GM23338 (cell line): Measurements from ENCODE around the gene LARGE1. TPM values are rescaled to one million over a fixed set of nuclear protein-coding genes. Genes with fewer than 3 reads are reported as not detected.

Experiments used
- ATAC-seq: fragments of 200-7000 bp; cut with Tn5 transposase; 3 replicates; pipeline ENCODE4 v1.9.1; 2020
- DNase-seq: peaks from one replicate; pipeline ENCODE4 v3.0.0-alpha.2; 2015; ENCODE audit warnings: low spot score
- H2AFZ ChIP-seq: fragments of 200-600 bp; sonication (generic); 2 replicates; pipeline ENCODE4 v1.8.0; 2016; ENCODE audit warnings: antibody characterized with exemption, mild to moderate bottlenecking, moderate library complexity
- H3F3A ChIP-seq: fragments of 200-600 bp; sonication (generic); replicated peaks from 2 replicates; pipeline ENCODE4 v1.8.0; 2017; ENCODE audit warnings: antibody characterized with exemption, mixed run types, low read depth
- H3K27ac ChIP-seq: fragments of 200-600 bp; sonication (generic); 2 replicates; pipeline ENCODE4 v1.6.1; 2016; ENCODE audit warnings: low read depth
- H3K27me3 ChIP-seq: fragments of 200-600 bp; sonication (generic); 2 replicates; pipeline ENCODE4 v1.8.0; 2016; ENCODE audit warnings: mild to moderate bottlenecking, mixed run types, moderate library complexity; ENCODE audit not compliant: insufficient read depth
- H3K36me3 ChIP-seq: fragments of 200-600 bp; sonication (generic); 2 replicates; pipeline ENCODE4 v1.8.0; 2016; ENCODE audit warnings: mild to moderate bottlenecking; ENCODE audit not compliant: insufficient read depth
- H3K4me1 ChIP-seq: fragments of 200-600 bp; sonication (generic); 2 replicates; pipeline ENCODE4 v1.8.0; 2016; ENCODE audit warnings: mild to moderate bottlenecking, moderate library complexity; ENCODE audit not compliant: insufficient read depth
- H3K4me2 ChIP-seq: fragments of 200-600 bp; sonication (generic); 2 replicates; pipeline ENCODE4 v1.7.1; 2017; ENCODE audit warnings: mixed run types
- H3K4me3 ChIP-seq: fragments of 200-600 bp; sonication (generic); 2 replicates; pipeline ENCODE4 v1.6.1; 2016; ENCODE audit warnings: mixed run types
- H3K79me2 ChIP-seq: fragments of 200-600 bp; sonication (generic); replicated peaks from 2 replicates; pipeline ENCODE4 v1.8.0; 2017; ENCODE audit warnings: mild to moderate bottlenecking; ENCODE audit not compliant: insufficient read depth
- H3K9me2 ChIP-seq: fragments of 200-600 bp; sonication (generic); 2 replicates; pipeline ENCODE4 v1.8.0; 2017; ENCODE audit not compliant: insufficient read depth
- H4K20me1 ChIP-seq: fragments of 200-600 bp; sonication (generic); replicated peaks from 2 replicates; pipeline ENCODE4 v1.8.0; 2017; ENCODE audit warnings: mild to moderate bottlenecking; ENCODE audit not compliant: insufficient read depth
- H3K27ac Mint-ChIP-seq: 2 replicates; pipeline ENCODE4 v1.8.0; 2020; ENCODE audit warnings: inconsistent platforms, mild to moderate bottlenecking, moderate library complexity, mixed read lengths
- H3K27me3 Mint-ChIP-seq: 3 replicates; pipeline ENCODE4 v1.8.0; 2022; ENCODE audit warnings: low read depth, mild to moderate bottlenecking, moderate library complexity, mixed read lengths, inconsistent platforms; ENCODE audit not compliant: insufficient read depth, poor library complexity
- H3K36me3 Mint-ChIP-seq: 3 replicates; pipeline ENCODE4 v1.8.0; 2021; ENCODE audit warnings: low read depth, mild to moderate bottlenecking, inconsistent platforms, moderate library complexity, mixed read lengths
- H3K4me1 Mint-ChIP-seq: 3 replicates; pipeline ENCODE4 v1.8.0; 2020; ENCODE audit warnings: mild to moderate bottlenecking, inconsistent platforms, mixed read lengths
- H3K4me3 Mint-ChIP-seq: 3 replicates; pipeline ENCODE4 v1.8.0; 2021; ENCODE audit warnings: moderate library complexity, mild to moderate bottlenecking, inconsistent platforms, mixed read lengths
- H3K9me3 Mint-ChIP-seq: 3 replicates; pipeline ENCODE4 v1.8.0; 2020; ENCODE audit warnings: moderate library complexity, mild to moderate bottlenecking, inconsistent platforms, mixed read lengths
- ETS1 ChIP-seq: IDR thresholded peaks from 2 replicates; pipeline ENCODE4 v1.6.1; 2016; ENCODE audit warnings: antibody characterized with exemption
- EZH2 ChIP-seq: fragments of 200-600 bp; sonication (generic); IDR thresholded peaks from one replicate; pipeline ENCODE4 v1.8.0; 2017; ENCODE audit warnings: antibody characterized with exemption, mild to moderate bottlenecking, low read depth; ENCODE audit not compliant: unreplicated experiment
- EZH2phosphoT487 ChIP-seq: fragments of 200-600 bp; sonication (generic); IDR thresholded peaks from one replicate; pipeline ENCODE4 v1.8.1; 2018; ENCODE audit warnings: antibody characterized with exemption; ENCODE audit not compliant: unreplicated experiment
- JUNB ChIP-seq: IDR thresholded peaks from one replicate; pipeline ENCODE4 v1.6.1; 2016; ENCODE audit warnings: antibody characterized with exemption; ENCODE audit not compliant: unreplicated experiment
- REST ChIP-seq: IDR thresholded peaks from one replicate; pipeline ENCODE4 v1.6.1; 2018; ENCODE audit warnings: antibody characterized with exemption; ENCODE audit not compliant: unreplicated experiment
- STAT1 ChIP-seq: IDR thresholded peaks from one replicate; pipeline ENCODE4 v1.6.1; 2016; ENCODE audit warnings: antibody characterized with exemption; ENCODE audit not compliant: unreplicated experiment
- ZNF114 ChIP-seq: fragments of 250-450 bp; sonication (Bioruptor Pico); IDR thresholded peaks from 2 replicates; pipeline ENCODE4 v1.5.0; 2020; ENCODE audit warnings: mild to moderate bottlenecking, moderate library complexity
- ZNF462 ChIP-seq: fragments of 250-450 bp; sonication (Bioruptor Pico); IDR thresholded peaks from 2 replicates; pipeline ENCODE4 v1.5.0; 2020; ENCODE audit warnings: mild to moderate bottlenecking, moderate library complexity
- polyA plus RNA-seq: library from polyadenylated mRNA; unstranded; fragments of >200 nt; fragmentation: Nextera tagmentation; extraction: Ambion mirVana; gene quantifications from 2 replicates; pipeline ENCODE4 v1.2.1, GENCODE V29; 2016
- total RNA-seq: library from RNA; depleted of rRNA; stranded (reverse); fragments of >200 nt; shearing (Covaris generic); gene quantifications from 2 replicates; pipeline ENCODE4 v1.2.3, GENCODE V29; 2014

LARGE1 gene
- total and polyA plus RNA-seq, 2 experiments from 2014 or later: 12.8 to 75.6 TPM

- Histone ChIP-seq H3K9me2 (no peaks in the 10 kb centered on the region), H3K4me2 (no peak overlapping the region), H3K36me3 (no peaks in the 10 kb centered on the region; the same call in 1 of the 2 replicates), H2AFZ (no peak overlapping the region), H3F3A (no peaks in the 10 kb centered on the region), H4K20me1 (no peaks in the 10 kb centered on the region), H3K4me1 (no peaks in the 10 kb centered on the region), H3K4me3 (no peak overlapping the region), H3K27ac (no peak overlapping the region), H3K27me3 (no peaks in the 10 kb centered on the region), H3K79me2 (no peaks in the 10 kb centered on the region)
- ATAC-seq: no peak
- Mint-ChIP-seq H3K27ac (no peak overlapping the region), H3K27me3 (peaks cover 2% of the 10 kb centered on the region), H3K4me3 (no peak overlapping the region), H3K36me3 (peaks cover under 1% of the 10 kb centered on the region; the same call in 1 of the 3 replicates), H3K4me1 (no peaks in the 10 kb centered on the region), H3K9me3 (no peaks in the 10 kb centered on the region)
- no peak for TF ChIP-seq ZNF114 (CRISPR knock-in tag)
- no peak for TF ChIP-seq ETS1
- TF ChIP-seq JUNB: no peak
- TF ChIP-seq ZNF462 (CRISPR knock-in tag): no peak
- no peak for TF ChIP-seq EZH2
- no peak for TF ChIP-seq EZH2phosphoT487
- TF ChIP-seq REST: no peak
- no peak for TF ChIP-seq STAT1
- no peak for DNase-seq
These were observed 530.3 kb downstream of the LARGE1 start for GRCh38 chr22:33389936-33390335.
